Thymus (tissue), 11 donors: ENCODE data around the gene SLC25A42. TPM values are rescaled to one million over a fixed set of nuclear protein-coding genes. Genes with fewer than 3 reads are reported as not detected.

Source experiments
- DNase-seq, 9 donors: peaks; one replicate each; pipeline ENCODE4 v3.0.0-alpha.2; 2013; ENCODE audit warnings: low spot score in 9 of 9, low read depth in 6 of 9, missing footprints in 1 of 9
- H3K27ac ChIP-seq, 2 donors: one replicate each; pipeline ENCODE4 v1.5.1; 2013; ENCODE audit warnings: control low read depth in 1 of 2, low read depth in 1 of 2, low read length in 1 of 2, mild to moderate bottlenecking in 1 of 2, moderate library complexity in 1 of 2
- H3K27me3 ChIP-seq, 2 donors: one replicate each; pipeline ENCODE4 v1.5.1; 2013; ENCODE audit warnings: low read length in 1 of 2; ENCODE audit not compliant: control insufficient read depth in 2 of 2, insufficient read depth in 1 of 2
- H3K36me3 ChIP-seq, 2 donors: one replicate each; pipeline ENCODE4 v1.5.1; 2013; ENCODE audit warnings: low read length in 1 of 2, mild to moderate bottlenecking in 1 of 2, moderate library complexity in 1 of 2; ENCODE audit not compliant: control insufficient read depth in 2 of 2, insufficient read depth in 2 of 2
- H3K4me1 ChIP-seq, 2 donors: one replicate each; pipeline ENCODE4 v1.5.1; 2013; ENCODE audit warnings: low read length in 2 of 2; ENCODE audit not compliant: control insufficient read depth in 2 of 2, insufficient read depth in 2 of 2
- H3K4me3 ChIP-seq, 2 donors: one replicate each; pipeline ENCODE4 v1.5.1; 2013; ENCODE audit warnings: low read length in 2 of 2, control low read depth in 1 of 2, mild to moderate bottlenecking in 1 of 2
- H3K9me3 ChIP-seq, 2 donors: one replicate each; pipeline ENCODE4 v1.5.1; 2013; ENCODE audit warnings: low read length in 1 of 2, mild to moderate bottlenecking in 1 of 2; ENCODE audit not compliant: control insufficient read depth in 2 of 2, insufficient read depth in 1 of 2
- WGBS: extraction: QIAGEN DNeasy Blood & Tissue Kit; methylation state at CpG from one replicate; pipeline ENCODE4 v1.1.7; 2013; 5-methylcytosine and 5-hydroxymethylcytosine counted together
- polyA plus RNA-seq: library from polyadenylated mRNA; stranded (reverse); fragments of 200-250 nt; gene quantifications from one replicate; pipeline ENCODE4 v1.2.3, GENCODE V29; 2013
- total RNA-seq: library from RNA; stranded (reverse); fragments of 120-200 nt; gene quantifications from one replicate; pipeline ENCODE4 v1.2.4, GENCODE V29; 2013
- donor health status: healthy.

Gene SLC25A42
- total and polyA plus RNA-seq, 2 donors = 5.8 to 10.9 TPM

- WGBS = 94% methylated on average over 6 of the region's 6 CpGs
- H3K27me3 ChIP-seq = no peaks in the 10 kb centered on the region
- H3K36me3 ChIP-seq = peaks cover 32 to 42% of the 10 kb centered on the region in 2 donors
- H3K9me3 ChIP-seq = no peaks in the 10 kb centered on the region
- no peak for DNase-seq
- H3K4me3 ChIP-seq = no peak overlapping the region
- H3K4me1 ChIP-seq = peaks cover 16 to 40% of the 10 kb centered on the region in 2 donors
- H3K27ac ChIP-seq = peak overlapping the region in 1 of 2 donors; percentile 43
Observed at GRCh38 chr19:19043481-19043880, 20.3 kb upstream of the SLC25A42 start.

GRCh38 chr19:19043881-19044280 lies 19.9 kb upstream of the SLC25A42 start:
- H3K4me3 ChIP-seq = no peak overlapping the region
- H3K27ac ChIP-seq = no peak overlapping the region
- peaks cover 30 to 44% of the 10 kb centered on the region in 2 donors for H3K36me3 ChIP-seq
- no peak for DNase-seq
- H3K4me1 ChIP-seq = peaks cover 16 to 37% of the 10 kb centered on the region in 2 donors
- no peaks in the 10 kb centered on the region for H3K9me3 ChIP-seq
- H3K27me3 ChIP-seq = no peaks in the 10 kb centered on the region
- 97% methylated on average over 6 of the region's 6 CpGs for WGBS

- Histone ChIP-seq H3K36me3 (peaks cover 44 to 68% of the 10 kb centered on the region in 2 donors), H3K27me3 (no peaks in the 10 kb centered on the region), H3K4me1 (no peaks in the 10 kb centered on the region), H3K27ac (no peak overlapping the region), H3K4me3 (no peak overlapping the region), H3K9me3 (no peaks in the 10 kb centered on the region)
- DNase-seq = no peak
- WGBS = 98% methylated on average over 2 of the region's 2 CpGs
Observed at GRCh38 chr19:19049406-19049805, 14.4 kb upstream of the SLC25A42 start.

- DNase-seq = no peak
- Histone ChIP-seq H3K27me3 (no peaks in the 10 kb centered on the region), H3K4me3 (no peak overlapping the region), H3K9me3 (no peaks in the 10 kb centered on the region), H3K27ac (no peak overlapping the region), H3K36me3 (peaks cover 46 to 71% of the 10 kb centered on the region in 2 donors), H3K4me1 (peaks cover 0 to 2% of the 10 kb centered on the region in 2 donors)
- 97% methylated on average over 4 of the region's 4 CpGs for WGBS
Observed at GRCh38 chr19:19050104-19050503, 13.7 kb upstream of the SLC25A42 start.

GRCh38 chr19:19050731-19051130 lies 13.1 kb upstream of the SLC25A42 start:
- Histone ChIP-seq H3K4me3 (no peak overlapping the region), H3K27me3 (no peaks in the 10 kb centered on the region), H3K4me1 (peaks cover 0 to 4% of the 10 kb centered on the region in 2 donors), H3K9me3 (no peaks in the 10 kb centered on the region), H3K36me3 (peaks cover 52 to 78% of the 10 kb centered on the region in 2 donors), H3K27ac (no peak overlapping the region)
- WGBS = 94% methylated on average over 2 of the region's 2 CpGs
- no peak for DNase-seq

GRCh38 chr19:19051478-19052213 lies 12.1 kb upstream of the SLC25A42 start:
- Histone ChIP-seq H3K9me3 (no peaks in the 10 kb centered on the region), H3K27ac (no peak overlapping the region), H3K36me3 (peaks cover 53 to 80% of the 10 kb centered on the region in 2 donors), H3K4me1 (peaks cover 0 to 4% of the 10 kb centered on the region in 2 donors), H3K27me3 (no peaks in the 10 kb centered on the region), H3K4me3 (no peak overlapping the region)
- no peak for DNase-seq
- 99% methylated on average over 20 of the region's 20 CpGs for WGBS

- 96% methylated on average over 1 of the region's 1 CpG for WGBS
- Histone ChIP-seq H3K27ac (no peak overlapping the region), H3K4me3 (no peak overlapping the region), H3K36me3 (peaks cover 62 to 82% of the 10 kb centered on the region in 2 donors), H3K9me3 (no peaks in the 10 kb centered on the region), H3K4me1 (peaks cover 0 to 4% of the 10 kb centered on the region in 2 donors), H3K27me3 (no peaks in the 10 kb centered on the region)
- no peak for DNase-seq
Observed at GRCh38 chr19:19052921-19053320, 10.9 kb upstream of the SLC25A42 start.

GRCh38 chr19:19053508-19054314 lies 10.1 kb upstream of the SLC25A42 start:
- Histone ChIP-seq H3K36me3 (peaks cover 70 to 84% of the 10 kb centered on the region in 2 donors), H3K9me3 (no peaks in the 10 kb centered on the region), H3K4me1 (peaks cover 0 to 4% of the 10 kb centered on the region in 2 donors), H3K4me3 (no peak overlapping the region), H3K27ac (no peak overlapping the region), H3K27me3 (no peaks in the 10 kb centered on the region)
- DNase-seq = peak in 3 of 9 donors; percentile 43 to 63 (median 52)
- 96% methylated on average over 25 of the region's 25 CpGs for WGBS

GRCh38 chr19:19054315-19054938 lies 9.4 kb upstream of the SLC25A42 start:
- H3K27me3 ChIP-seq = no peaks in the 10 kb centered on the region
- 98% methylated on average over 15 of the region's 15 CpGs for WGBS
- H3K9me3 ChIP-seq = no peaks in the 10 kb centered on the region
- H3K4me1 ChIP-seq = peaks cover 0 to 8% of the 10 kb centered on the region in 2 donors
- DNase-seq = no peak
- no peak overlapping the region for H3K27ac ChIP-seq
- no peak overlapping the region for H3K4me3 ChIP-seq
- H3K36me3 ChIP-seq = peaks cover 77 to 84% of the 10 kb centered on the region in 2 donors
